Ovary (tissue), 9 donors: ENCODE data around the gene DSCAML1. TPM values are rescaled to one million over a fixed set of nuclear protein-coding genes. Genes with fewer than 3 reads are reported as not detected.

Experiments used
- DNase-seq, 5 donors: peaks; one replicate each; pipeline ENCODE4 v3.0.0-alpha.2; 2019 to 2020
- H3K27ac ChIP-seq, 2 donors: fragments of 200-600 bp; one replicate each; pipeline versions ENCODE4 v1.5.1 to v1.8.0; 2019 to 2022
- H3K27me3 ChIP-seq: fragments of 200-600 bp; one replicate; pipeline ENCODE4 v1.8.0; 2022
- H3K36me3 ChIP-seq: fragments of 200-600 bp; sonication (generic); one replicate; pipeline ENCODE4 v1.5.1; 2019
- H3K4me1 ChIP-seq: one replicate; pipeline ENCODE4 v1.8.1; 2013; ENCODE audit warnings: mild to moderate bottlenecking, moderate library complexity; ENCODE audit not compliant: insufficient read depth
- H3K4me3 ChIP-seq: fragments of 200-600 bp; sonication (generic); one replicate; pipeline ENCODE4 v1.5.1; 2017
- H3K9me3 ChIP-seq, 2 donors: fragments of 200-600 bp in 1 of 2; sonication (generic) in 1 of 2; one replicate each; pipeline versions ENCODE4 v1.5.1 to v1.8.1; 2013 to 2019; ENCODE audit warnings: mild to moderate bottlenecking in 1 of 2, moderate library complexity in 1 of 2
- CTCF ChIP-seq, 3 donors: fragments of 450-650 bp in 2 of 3; fragments of 200-600 bp in 1 of 3; IDR thresholded peaks; one replicate each; pipeline versions ENCODE4 v1.5.1 to v1.8.0; 2016 to 2022; ENCODE audit warnings: antibody characterized with exemption in 3 of 3, mild to moderate bottlenecking in 1 of 3
- EP300 ChIP-seq: sonication (generic); formaldehyde crosslinking; IDR thresholded peaks from one replicate; pipeline ENCODE4 v1.6.1; 2017; ENCODE audit warnings: antibody characterized with exemption
- POLR2A ChIP-seq: fragments of 450-650 bp; IDR thresholded peaks from one replicate; pipeline ENCODE4 v1.6.1; 2017; ENCODE audit warnings: antibody characterized with exemption, mild to moderate bottlenecking, moderate library complexity
- WGBS, 3 donors: extraction: QIAGEN DNeasy Blood & Tissue Kit in 1 of 3; methylation state at CpG; one replicate each; pipeline versions ENCODE4 v1.1.5 to v1.1.7; 2013 to 2017; 5-methylcytosine and 5-hydroxymethylcytosine counted together
- intact Hi-C, 4 donors: fragments of 100-400 bp; cut with DNase I; formaldehyde crosslinking; loops; one replicate each; pipeline versions ENCODE4 v1.11.0 to v1.15.1; 2022 to 2023
- polyA plus RNA-seq, 2 donors: library from polyadenylated mRNA; stranded (reverse); fragments of 200-250 nt in 1 of 2; fragments of 350-450 nt in 1 of 2; fragmentation: Illumina TruSeq in 1 of 2; extraction: RNeasy Lipid Tissue Mini Kit (QIAGEN cat#74804) in 1 of 2; gene quantifications; one replicate each; pipeline ENCODE4 v1.2.3, GENCODE V29; 2013 to 2014
- total RNA-seq, 7 donors: library from RNA; depleted of rRNA in 2 of 7; stranded (reverse); fragments of >200 nt in 2 of 7; fragmentation: NEBNext Ultra II Directional in 3 of 7; extraction: Animal tissue kit (Norgen Biotek cat#: 25700) in 3 of 7; gene quantifications; one replicate each; pipeline versions ENCODE4 v1.1.0 to v1.2.4, GENCODE V29; 2016 to 2023
- donor health status: DM: no; HTN: no; CAD: no; lungs with moderate emphysema.
- donor health status: DM: no; HTN: no; CAD: no.
- donor health status: Bipolar disorder and iron deficiency.
- donor health status: DM: yes; HTN: yes; CAD: no.
- donor health status: DM: no; HTN: no; CAD: no.
- donor health status: DM: yes; HTN: yes; CAD: no.

Gene DSCAML1
- total and polyA plus RNA-seq, 9 donors, result 0.77 to 16.5 (median 10.6) TPM

GRCh38 chr11:117830072-117830471, 33.1 kb upstream of the DSCAML1 start:
- H3K9me3 ChIP-seq, result no peaks in the 10 kb centered on the region
- no peaks in the 10 kb centered on the region for H3K27me3 ChIP-seq
- no peak overlapping the region for H3K4me3 ChIP-seq
- TF ChIP-seq POLR2A (no peak), CTCF (IDR thresholded peaks at IDR 0.05) (no peak), EP300 (no peak)
- no peak overlapping the region for H3K27ac ChIP-seq
- peaks cover 16% of the 10 kb centered on the region for H3K4me1 ChIP-seq
- peak in 3 of 5 donors; percentile 14 to 31 (median 15) for DNase-seq
- intact Hi-C loops, result no loop called here
- H3K36me3 ChIP-seq, result no peaks in the 10 kb centered on the region
- 80 to 84% (median 84%) methylated on average over 14 of the region's 14 CpGs for WGBS, 3 donors

- Histone ChIP-seq H3K27me3 (no peaks in the 10 kb centered on the region), H3K4me1 (peaks cover 22% of the 10 kb centered on the region), H3K9me3 (no peaks in the 10 kb centered on the region), H3K36me3 (no peaks in the 10 kb centered on the region), H3K27ac (peak overlapping the region; percentile 26 to 32), H3K4me3 (no peak overlapping the region)
- DNase-seq, result peak in 3 of 5 donors; percentile 18 to 44 (median 23)
- intact Hi-C loops, result no loop called here
- TF ChIP-seq CTCF (IDR thresholded peaks at IDR 0.05), result no peak
- no peak for TF ChIP-seq POLR2A
- no peak for TF ChIP-seq EP300
- WGBS, 3 donors, result 54 to 72% (median 66%) methylated on average over 7 of the region's 7 CpGs
Measured at GRCh38 chr11:117829369-117829725, 32.3 kb upstream of the DSCAML1 start.

GRCh38 chr11:117828611-117829368, 31.8 kb upstream of the DSCAML1 start:
- Histone ChIP-seq H3K4me1 (peaks cover 23% of the 10 kb centered on the region), H3K27me3 (no peaks in the 10 kb centered on the region), H3K4me3 (no peak overlapping the region), H3K27ac (peak overlapping the region; percentile 26 to 32), H3K36me3 (no peaks in the 10 kb centered on the region), H3K9me3 (no peaks in the 10 kb centered on the region)
- peak in 4 of 5 donors; percentile 60 to 72 (median 66) for DNase-seq
- intact Hi-C loops, result no loop called here
- TF ChIP-seq CTCF (IDR thresholded peaks at IDR 0.05), result no peak
- TF ChIP-seq POLR2A, result no peak
- TF ChIP-seq EP300, result no peak
- 44 to 63% (median 50%) methylated on average over 15 to 16 of the region's 16 CpGs for WGBS, 3 donors

- WGBS, 3 donors, result 66 to 78% (median 67%) methylated on average over 15 of the region's 15 CpGs
- intact Hi-C loops, result no loop called here
- Histone ChIP-seq H3K36me3 (no peaks in the 10 kb centered on the region), H3K9me3 (no peaks in the 10 kb centered on the region), H3K27ac (no peak overlapping the region), H3K27me3 (no peaks in the 10 kb centered on the region), H3K4me3 (no peak overlapping the region), H3K4me1 (peaks cover 20% of the 10 kb centered on the region)
- peak in 3 of 5 donors; percentile 7 to 38 (median 14) for DNase-seq
- TF ChIP-seq EP300 (no peak), CTCF (IDR thresholded peaks at IDR 0.05) (no peak), POLR2A (no peak)
Measured at GRCh38 chr11:117827521-117828511, 30.8 kb upstream of the DSCAML1 start.
